CD4-positive, alpha-beta T cell treated with Interleukin-15 for 1 hour (primary cell): ENCODE measurements around the gene NDUFA8.

ENCODE experiments used
- DNase-seq: peaks from one replicate; pipeline ENCODE4 v3.0.0-alpha.2; 2020

NDUFA8 gene

DNA sequence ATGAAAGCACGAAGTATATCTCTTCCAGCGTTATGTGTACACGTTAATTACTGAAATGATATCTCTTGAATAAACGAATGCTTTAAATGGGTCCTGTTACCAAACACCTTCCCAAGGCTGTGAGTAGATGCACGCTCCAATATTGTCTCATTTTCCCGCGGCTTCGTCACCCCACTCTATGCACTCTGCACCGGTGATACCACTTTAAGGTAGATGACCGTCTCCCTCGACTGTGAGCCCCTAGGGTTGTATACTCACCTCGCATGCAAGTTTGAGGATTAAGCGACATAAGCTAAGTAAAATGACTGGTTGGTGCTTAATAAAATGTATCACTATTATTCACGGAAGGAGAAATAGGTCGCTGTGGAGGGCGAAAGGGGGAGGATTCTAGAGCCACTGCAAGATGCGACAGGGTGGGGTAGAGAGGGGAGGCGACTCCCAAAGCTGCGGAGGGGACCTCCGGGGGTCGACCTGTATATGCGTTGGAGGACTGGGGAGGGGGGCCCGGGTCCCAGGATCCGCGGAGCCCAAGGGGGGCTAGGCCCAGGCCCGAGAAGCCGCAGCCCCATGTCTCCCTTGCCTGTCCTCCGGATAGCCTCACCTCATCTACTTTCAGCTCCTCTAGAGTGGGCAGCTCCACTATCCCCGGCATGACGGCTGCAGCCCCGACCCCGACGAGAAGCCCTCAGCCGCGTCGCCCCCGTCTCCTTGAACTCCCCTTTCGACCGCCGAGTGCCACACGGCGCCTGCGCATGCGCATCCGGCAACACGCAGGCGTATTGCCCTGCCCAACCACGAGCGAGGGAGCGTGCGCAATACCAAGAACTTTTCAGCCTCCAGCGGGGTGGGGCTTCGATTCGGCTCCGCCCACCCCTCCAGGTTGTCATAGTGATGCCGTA is at the start of gene NDUFA8, which contains the start of gene MORN5:
Gene NDUFA8 (minus strand): TSS at position 754 of the 899 bp plus-strand sequence. CDS start 102 bp downstream, at position 652.
Gene MORN5 (plus strand): TSS at position 883 of the 899 bp plus-strand sequence. CDS start 65 bp downstream, outside the sequence.
- DNase-seq = peak; percentile 97

GRCh38 chr9:122207096-122207495 is 47.5 kb upstream of the NDUFA8 start:
- DNase-seq = no peak

DNA sequence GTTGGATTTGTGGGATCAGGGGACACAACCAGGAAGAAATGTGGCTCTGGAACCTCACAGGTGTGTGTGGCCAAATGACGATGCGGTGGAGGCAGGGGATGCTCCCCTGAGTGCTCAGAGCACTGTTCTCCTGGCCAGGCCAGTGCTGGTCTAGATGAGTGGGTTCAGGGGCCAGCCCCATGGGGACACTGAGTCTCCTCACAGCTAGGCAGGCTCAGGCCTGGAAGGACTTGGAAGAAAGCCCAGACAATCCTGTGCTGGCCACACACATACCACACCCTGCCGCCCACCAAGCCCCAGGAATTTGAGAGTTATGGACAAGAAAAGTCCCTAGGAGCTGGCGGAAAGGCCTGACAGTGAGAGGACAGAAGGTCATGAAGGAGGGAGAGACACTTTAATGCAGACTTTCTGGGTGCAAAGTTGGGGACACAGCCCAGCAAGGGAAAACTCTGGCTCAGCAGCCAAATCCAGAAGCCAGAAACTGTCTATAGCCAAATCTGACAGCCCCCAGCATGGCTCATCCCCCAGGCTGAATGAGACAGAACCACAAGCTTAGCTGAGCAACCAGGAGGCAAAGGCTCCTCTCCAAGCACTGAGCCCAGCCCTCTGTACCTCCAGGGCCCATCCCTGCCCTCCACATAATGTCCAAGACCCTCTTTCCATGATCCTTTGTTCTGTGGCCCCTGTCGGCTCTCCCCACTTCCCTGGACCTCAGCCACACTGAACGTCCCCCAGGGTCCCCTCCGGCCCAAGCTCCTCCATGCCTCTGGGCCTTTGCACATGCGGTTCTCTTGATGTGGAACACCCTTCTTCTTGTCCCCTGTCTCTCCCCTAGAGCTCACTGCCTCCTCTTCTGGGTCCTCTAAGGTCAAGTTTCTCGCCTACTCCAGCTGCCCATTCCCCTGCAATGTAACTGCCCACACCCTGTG is 46.8 kb upstream of the NDUFA8 start:
- no peak for DNase-seq

GRCh38 chr9:122205176-122205575 is 45.6 kb upstream of the NDUFA8 start:
- DNase-seq = no peak

GRCh38 chr9:122204491-122204890 is 44.9 kb upstream of the NDUFA8 start:
- no peak for DNase-seq

DNA sequence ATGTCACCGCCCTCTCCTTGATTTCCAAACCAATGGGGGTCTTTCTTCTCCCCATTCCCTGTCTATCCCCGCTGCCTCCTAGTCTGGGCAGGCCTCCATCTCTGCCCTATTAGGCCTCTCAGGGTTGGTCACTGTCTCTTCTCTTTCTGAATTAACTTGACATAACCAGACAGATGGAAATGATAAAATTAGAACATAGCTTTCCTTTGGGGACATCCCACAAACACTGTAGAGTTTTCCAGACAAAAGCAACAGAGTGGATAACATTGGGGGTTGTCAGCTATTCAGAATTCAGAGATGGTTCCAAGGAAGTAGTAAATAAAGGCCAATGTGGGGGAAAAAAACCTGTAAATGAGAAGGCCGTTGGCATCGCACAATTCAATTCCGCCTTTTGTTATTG is 44.5 kb upstream of the NDUFA8 start:
- DNase-seq = no peak

DNA sequence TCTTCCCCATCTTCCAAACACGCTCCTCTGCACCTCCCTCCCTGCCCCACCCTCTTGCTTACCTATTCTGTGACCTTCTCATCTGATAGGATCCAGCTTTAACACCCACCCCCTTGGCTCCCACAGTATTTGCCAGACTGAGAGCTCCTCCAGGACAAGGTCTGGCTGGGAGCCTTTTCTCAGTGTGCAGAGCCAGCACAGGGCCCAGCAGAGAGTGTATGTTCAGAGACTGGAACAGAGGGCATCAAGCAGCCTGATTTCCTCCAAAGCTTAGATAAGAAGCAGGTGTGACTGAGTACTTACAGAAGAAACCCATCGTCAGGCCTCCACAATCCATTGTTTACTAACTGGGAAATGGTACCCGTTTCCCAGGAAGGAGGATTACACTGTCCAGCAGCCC is 42.5 kb upstream of the NDUFA8 start:
- DNase-seq = no peak

GRCh38 chr9:122201641-122202040 is 42.1 kb upstream of the NDUFA8 start:
- DNase-seq = no peak

DNA sequence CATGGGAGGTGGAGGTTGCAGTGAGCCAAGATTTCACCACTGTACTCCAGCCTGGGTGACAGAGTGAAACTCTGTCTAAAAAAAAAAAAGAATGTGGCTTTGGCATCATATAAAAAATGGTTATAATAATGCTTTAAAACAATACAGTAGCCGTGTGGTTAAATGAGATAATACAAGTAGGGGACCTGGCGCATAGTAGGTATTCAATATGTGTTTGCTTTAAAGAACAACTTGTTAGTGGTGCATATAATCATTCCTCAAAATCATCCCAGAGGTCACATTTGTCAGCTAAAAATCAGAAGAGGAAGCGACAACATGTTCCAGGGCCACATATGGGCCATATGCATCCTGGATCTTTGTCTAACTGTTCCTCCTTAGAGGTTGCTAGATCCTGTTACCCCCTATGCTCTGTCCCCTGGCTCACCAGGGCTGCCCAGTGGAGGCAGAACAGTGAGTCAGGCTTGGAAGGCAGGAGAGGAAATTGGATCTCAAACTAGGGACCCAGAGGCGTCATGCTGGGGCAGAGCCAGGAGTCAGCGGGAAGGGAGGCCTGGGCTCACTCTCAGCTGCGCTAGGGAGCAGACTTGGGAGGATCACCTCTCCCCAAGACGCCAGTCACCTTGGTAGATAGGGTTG is 41.5 kb upstream of the NDUFA8 start:
- DNase-seq = no peak

DNA sequence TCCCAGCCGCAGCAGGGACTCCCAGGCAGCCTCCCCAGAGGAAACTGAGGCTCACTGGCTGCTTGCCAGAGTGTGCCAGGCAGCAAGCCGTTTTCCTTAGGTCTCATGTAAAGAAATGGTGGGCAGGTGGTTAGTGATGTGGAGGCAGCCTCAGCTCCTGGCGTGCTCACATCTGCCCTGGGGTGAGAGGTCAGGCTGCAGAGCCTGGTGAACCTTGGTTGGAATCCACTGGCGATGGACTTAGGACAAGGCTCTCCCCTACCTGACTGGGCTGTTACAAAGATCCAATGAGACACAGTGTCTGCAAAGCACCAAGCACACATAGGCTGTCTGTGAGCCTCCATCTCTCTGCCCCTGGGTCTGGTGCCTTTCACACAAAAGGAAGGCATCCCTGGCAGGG is 38.3 kb upstream of the NDUFA8 start:
- DNase-seq = no peak

- no peak for DNase-seq
Measured at GRCh38 chr9:122197426-122197825, 37.8 kb upstream of the NDUFA8 start.

DNA sequence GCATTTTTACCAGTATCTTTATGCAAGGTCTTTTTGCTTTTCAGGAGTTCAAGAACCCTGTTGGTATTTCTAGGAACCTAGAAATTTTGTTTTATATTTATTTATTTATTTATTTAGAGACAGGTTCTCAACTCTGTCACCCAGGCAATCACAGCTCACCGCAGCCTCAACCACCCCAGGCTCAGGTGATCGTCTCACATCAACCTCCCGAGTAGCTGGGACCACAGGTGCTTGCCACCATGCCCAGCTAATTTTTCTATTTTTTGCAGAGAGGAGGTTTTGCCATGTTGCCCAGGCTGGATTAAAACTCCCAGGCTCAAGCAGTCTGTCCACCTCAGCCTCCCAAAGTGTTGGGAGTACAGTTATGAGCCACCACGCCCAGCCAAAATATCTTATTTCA is 36.3 kb upstream of the NDUFA8 start:
- DNase-seq = no peak

DNA sequence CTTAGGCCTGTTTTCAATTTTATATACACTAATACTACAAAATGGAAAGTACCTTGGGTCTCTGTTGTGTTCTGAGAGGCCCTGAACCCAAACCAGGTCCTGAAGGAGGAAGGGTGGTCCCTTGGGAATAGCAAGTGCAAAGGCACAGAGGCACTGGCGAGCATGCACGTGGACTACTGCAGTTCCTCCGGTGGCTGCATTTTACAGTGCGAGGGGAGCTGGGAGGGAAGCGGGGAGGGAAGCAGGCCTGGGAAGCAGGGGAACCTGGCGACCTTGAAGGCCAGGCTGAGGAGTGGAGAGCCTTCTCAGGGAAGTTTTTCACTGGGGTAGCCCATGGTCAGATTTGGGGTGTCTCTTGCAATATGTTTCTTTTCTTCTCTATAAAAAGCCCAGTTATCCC is 34.1 kb upstream of the NDUFA8 start:
- DNase-seq = no peak

DNA sequence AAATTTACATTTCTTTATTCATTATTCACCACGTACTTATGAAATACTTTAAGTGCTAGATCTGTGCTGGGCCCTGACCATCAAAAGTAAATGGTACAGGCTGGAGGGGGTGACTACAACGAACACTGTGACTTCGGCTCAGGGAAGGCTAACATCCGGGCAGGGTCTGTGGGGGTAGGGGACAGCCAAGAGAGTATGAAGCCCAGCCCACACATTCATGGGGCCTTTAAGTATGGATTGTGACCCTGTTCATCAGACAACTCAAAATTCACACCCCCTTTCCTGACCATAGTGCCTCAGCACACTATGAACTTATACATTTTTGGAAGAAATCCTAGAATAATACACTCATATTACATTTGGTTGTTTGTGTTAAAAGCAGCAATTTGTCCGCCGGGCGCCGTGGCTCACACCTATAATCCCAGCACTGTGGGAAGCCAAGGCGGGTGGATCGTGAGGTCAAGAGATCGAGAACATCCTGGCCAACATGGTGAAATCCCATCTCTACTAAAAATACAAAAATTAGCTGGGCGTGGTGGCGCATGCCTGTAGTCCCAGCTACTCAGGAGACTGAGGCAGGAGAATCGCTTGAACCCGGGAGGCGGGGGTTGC is 33.4 kb upstream of the NDUFA8 start:
- no peak for DNase-seq

DNA sequence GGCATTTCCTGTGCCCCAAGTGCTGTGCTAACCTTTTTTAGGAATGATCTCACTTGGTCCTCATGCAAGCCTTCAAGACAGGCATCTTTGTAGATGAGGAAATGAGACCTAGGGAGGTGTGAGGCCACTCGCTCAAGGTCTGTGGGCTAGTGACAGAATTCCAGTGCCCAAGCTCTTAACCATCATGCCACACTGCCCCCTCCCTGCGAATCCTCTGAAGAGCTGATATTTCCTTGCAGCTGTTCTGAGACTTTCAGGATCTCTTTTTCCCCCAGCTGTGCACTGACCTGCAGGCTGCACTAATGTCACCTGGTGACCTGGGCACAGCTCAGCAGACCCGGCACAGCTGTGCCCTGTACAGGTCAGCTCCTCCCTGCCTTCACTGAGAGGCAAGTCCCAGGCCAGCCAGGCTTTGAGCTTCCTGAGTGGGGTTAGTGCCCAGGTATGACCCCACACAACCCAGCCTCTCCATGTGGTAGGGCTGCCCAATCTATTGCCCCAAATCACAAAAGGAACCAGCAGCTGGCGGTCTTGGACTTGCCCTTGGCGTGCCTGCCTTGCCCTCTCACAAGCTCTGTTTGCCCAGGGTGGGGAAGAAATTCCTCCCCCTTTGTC is 32.8 kb upstream of the NDUFA8 start:
- DNase-seq = no peak

DNA sequence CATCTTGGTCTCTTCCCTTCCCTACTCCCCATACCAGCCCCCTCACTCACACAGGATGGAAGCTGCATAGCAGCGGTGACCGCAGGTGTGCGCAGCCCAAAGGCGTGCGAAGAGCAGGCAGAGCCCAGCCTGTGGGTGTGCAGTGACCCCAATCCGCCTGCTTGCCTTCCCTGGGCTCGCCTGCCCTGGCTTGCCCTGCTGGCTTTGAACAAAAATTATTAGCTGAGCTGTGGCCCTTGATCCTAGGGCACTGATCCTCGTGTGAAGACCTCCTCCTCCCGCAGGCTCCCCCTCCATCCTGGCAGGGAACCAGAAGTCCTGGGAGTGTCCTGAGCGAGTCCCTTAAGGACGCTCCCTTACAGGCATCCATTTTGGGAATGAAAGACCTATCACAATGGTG is 32.0 kb upstream of the NDUFA8 start:
- DNase-seq = no peak

DNA sequence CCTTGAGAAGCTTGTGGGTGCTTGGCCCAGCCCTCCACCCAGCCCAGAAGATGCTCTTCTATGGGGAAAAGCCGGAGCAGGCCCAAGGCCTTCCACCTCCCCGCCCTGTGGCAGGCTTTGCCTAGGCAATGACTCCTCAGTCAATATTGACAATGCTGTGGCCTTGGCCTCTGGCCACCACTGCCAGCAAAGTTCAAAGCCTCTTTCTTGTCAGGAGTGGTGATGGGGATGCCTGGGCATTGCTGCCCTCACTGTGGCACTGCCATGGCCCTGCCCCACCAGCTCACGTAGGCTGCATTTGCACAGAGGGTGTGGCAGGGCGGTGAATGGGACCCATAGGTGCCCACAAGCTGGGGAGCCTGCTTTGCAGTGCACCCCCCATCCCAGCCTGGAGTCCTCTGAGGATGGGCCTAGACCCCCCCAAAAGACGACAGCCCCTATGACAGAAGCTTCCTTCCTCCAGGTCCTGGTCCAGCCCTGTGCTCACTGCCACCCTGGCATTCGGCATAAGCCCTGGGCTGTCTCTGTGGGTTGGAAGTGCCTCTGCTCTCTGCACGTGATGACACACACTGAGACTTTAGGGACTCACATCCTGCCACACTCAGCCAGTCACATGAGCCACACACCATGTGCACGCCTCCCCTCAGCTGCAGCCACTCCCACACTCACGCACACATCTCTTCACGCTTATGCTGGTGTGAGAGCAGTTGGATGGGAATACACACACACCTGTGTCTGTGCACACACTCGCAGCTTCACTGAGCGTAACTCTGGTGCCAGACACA is 31.2 kb upstream of the NDUFA8 start:
- no peak for DNase-seq

GRCh38 chr9:122188369-122188768 is 28.8 kb upstream of the NDUFA8 start:
- DNase-seq = no peak

DNA sequence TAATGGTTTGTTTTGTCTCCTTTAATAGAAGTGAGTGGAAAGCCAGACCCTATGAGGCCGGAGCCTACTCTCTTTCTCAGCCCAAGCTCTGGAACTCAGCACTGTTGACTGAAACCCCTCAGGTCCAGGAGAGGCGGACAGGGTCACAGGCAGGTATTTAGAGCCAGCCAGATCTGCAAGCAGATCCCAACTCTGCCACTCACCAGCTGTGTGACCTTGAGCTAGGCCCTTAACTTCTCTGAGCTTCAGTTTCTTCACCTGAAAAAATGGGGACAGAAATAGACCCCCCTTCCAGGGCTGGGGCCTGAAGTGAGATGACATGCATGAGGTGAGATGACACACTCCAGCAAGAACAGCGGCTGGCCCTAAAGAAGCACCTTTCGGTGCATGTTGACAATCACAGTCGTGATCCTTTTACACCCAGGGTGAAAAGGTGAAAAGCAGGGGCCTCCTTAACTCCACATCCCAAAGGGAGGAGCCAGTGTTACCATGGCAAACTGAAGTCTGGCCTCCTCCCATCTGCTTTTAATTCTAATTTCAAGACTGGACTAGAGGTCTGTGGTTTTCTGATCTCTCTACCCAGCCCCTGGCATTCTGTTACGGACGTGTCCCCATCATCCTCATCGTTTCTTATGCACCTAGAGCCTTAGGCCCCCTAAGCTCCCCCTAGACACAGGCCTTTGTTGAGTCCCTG is 27.3 kb upstream of the NDUFA8 start:
- DNase-seq = no peak

- DNase-seq = no peak
Measured at GRCh38 chr9:122186301-122186700, 26.7 kb upstream of the NDUFA8 start.

GRCh38 chr9:122184551-122184950 is 25.0 kb upstream of the NDUFA8 start:
- DNase-seq = no peak
